Frontal cortex (tissue), 4 donors: ENCODE data around the gene DAZ3. TPM values are rescaled to one million over a fixed set of nuclear protein-coding genes. Genes with fewer than 3 reads are reported as not detected.
"Not testable (repeated sequence)": the region's sequence is repeated elsewhere in the genome, so short reads cannot be mapped to it uniquely, and the experiment has no call there.

ENCODE experiments used
- DNase-seq, 2 donors: peaks; one replicate each; pipeline ENCODE4 v3.0.0; 2012; ENCODE audit warnings: low spot score in 2 of 2
- FAIRE-seq: peaks from 2 replicates; lab custom pipeline; 2012; peaks lifted over from hg19 to GRCh38; lab: Jason Lieb, UNC
- total RNA-seq: library from RNA; depleted of rRNA; stranded (reverse); fragments of >200 nt; gene quantifications from one replicate; pipeline ENCODE4 v1.2.3, GENCODE V29; 2014
- donor health status: control.
- donor health status: control.
- donor health status: control.

Gene DAZ3, protein sequence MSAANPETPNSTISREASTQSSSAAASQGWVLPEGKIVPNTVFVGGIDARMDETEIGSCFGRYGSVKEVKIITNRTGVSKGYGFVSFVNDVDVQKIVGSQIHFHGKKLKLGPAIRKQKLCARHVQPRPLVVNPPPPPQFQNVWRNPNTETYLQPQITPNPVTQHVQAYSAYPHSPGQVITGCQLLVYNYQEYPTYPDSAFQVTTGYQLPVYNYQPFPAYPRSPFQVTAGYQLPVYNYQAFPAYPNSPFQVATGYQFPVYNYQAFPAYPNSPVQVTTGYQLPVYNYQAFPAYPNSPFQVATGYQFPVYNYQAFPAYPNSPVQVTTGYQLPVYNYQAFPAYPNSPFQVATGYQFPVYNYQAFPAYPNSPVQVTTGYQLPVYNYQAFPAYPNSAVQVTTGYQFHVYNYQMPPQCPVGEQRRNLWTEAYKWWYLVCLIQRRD
- total RNA-seq, result not detected

DNA sequence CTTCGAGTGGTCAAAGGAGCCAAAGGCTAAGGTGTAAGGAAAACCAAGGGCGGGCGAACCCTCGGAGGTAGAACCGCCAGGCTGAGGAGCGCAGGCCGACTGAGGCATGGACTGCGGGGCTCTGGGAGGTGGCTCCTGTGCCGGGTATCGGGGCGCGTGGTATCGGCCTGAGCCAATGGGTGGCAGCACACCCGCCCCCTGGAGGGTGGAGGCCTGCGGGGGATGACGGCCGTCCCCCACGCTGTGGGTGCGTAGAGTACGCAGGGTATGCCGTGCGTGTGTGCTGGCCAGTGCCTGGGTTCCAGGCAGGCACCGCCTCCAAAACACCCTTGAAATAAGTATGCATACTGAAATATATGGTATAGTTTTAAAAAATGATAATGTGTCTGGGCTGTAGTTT is at the start of gene DAZ3:
Gene DAZ3 (minus strand): TSS at position 101 of the 400 bp plus-strand sequence. CDS start 208 bp downstream, outside the sequence.
- FAIRE-seq, DNase-seq: not testable (repeated sequence)

DNA sequence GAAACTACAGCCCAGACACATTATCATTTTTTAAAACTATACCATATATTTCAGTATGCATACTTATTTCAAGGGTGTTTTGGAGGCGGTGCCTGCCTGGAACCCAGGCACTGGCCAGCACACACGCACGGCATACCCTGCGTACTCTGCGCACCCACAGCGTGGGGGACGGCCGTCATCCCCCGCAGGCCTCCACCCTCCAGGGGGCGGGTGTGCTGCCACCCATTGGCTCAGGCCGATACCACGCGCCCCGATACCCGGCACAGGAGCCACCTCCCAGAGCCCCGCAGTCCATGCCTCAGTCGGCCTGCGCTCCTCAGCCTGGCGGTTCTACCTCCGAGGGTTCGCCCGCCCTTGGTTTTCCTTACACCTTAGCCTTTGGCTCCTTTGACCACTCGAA is 20.4 kb upstream of the DAZ3 start, which contains the start of gene DAZ4:
Gene DAZ4 (plus strand): TSS at position 301 of the 400 bp plus-strand sequence. CDS start 208 bp downstream, outside the sequence.
- FAIRE-seq, DNase-seq: not testable (repeated sequence)

GRCh38 chrY:24825069-24825468 is 11.9 kb upstream of the DAZ3 start:
- not testable (repeated sequence) for DNase-seq, FAIRE-seq

- DNase-seq, FAIRE-seq: not testable (repeated sequence)
Observed at GRCh38 chrY:24824184-24824879, 11.1 kb upstream of the DAZ3 start.

- not testable (repeated sequence) for DNase-seq, FAIRE-seq
Observed at GRCh38 chrY:24821836-24822235, 8.6 kb upstream of the DAZ3 start.

Other genes starting within 250 kb of the DAZ3 start
- gene BPY2B, start 195.4 kb downstream of the DAZ3 start, total RNA-seq, result not detected
- not detected for gene DAZ4, start 20.5 kb upstream of the DAZ3 start, total RNA-seq
- not detected for gene BPY2C, start 238.7 kb upstream of the DAZ3 start, total RNA-seq